GM21381 (cell line): Measurements from ENCODE around the gene DACH1.

Experiments
- ATAC-seq: cut with Tn5 transposase; IDR thresholded peaks from one replicate; pipeline ENCODE4 v1.9.1; 2021; ENCODE audit warnings: mild to moderate bottlenecking, moderate library complexity; ENCODE audit not compliant: unreplicated experiment

Gene DACH1

GRCh38 chr13:71714802-71715375 lies 152.1 kb downstream of the DACH1 start:
- no peak for ATAC-seq

DNA sequence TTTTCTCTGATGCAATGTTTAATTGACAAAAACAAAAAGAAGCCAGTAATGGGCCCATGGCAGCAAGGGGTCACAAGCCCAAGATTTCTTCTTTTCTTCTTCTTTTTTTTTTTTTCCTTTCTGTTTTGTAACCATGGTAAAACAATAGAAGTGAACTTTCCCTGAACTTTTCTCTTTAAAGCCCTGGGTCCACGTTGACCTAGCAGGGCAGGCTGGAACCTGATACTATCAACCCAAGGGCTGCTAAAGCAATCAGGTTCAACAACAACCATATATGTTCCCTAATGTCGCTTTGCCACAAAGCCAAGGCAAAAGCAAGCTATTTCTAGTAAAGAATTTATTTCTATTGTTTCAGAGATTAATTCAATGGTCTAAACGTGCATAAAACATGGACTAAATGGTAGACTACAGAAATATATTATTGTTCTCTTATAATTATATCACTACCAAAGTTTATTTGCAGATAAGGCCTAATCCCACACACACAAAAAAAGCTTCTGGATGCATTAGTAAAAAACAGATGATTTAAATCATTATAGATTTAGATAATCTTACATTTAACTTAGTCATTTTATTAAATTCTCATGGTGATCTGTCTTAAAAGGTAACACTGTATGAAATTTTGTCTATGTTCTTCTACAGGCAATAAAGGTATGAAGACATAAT lies 153.9 kb downstream of the DACH1 start:
- ATAC-seq, result no peak

DNA sequence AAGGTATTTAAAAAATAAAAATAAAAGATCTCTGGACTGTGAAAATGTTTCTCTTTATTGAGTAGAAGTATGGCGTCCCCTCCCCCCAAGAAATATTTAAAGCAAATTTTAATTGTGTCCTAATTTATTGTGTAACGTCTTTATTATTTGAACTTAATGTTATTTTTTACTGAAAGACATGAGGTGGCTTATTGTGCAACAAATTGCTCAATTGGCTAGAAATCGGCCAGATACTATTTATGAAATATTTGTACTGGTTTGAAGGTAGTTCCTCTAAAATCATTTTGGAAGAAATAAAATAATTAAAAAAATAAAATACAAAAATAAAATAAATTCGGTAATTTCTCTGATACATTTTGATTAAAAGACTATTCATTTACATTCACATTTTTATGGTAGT lies 162.3 kb downstream of the DACH1 start:
- ATAC-seq, result no peak

DNA sequence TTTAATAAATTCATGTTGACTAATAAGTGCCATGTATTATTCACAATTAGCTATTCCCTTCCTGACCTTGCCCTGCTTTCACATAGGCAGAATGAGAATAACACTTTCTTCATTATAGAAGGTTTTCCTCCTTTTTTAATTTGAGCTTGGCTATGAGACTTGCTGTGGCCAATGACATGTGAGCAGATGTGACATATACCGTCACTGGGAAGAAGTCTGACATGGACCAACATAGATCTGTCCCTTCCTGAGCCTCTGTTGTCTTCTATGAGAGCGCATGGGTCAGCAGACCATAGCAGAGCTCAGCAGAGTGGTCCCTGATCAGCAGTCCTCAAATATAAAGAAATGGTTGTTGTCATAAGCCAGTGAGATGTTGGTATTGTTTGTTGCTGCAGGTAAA lies 163.9 kb downstream of the DACH1 start:
- ATAC-seq, result no peak

DNA sequence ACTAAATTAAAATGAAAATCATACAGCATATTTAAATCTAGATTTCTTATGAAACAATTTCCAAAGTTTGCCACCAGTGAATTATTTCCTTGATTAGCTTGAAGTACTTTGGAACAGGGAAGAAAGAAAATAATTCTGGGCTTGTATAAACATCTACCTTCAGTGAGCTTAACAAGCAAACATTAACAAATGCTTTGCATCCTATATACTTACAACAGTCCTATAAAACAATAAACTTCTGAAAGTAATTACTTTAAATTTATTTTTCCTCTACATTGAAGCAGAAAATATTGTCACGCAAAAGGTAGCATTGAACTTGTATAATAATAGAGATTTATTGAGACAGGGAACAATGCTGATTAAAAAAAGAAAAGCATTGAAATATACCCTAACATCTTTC lies 164.8 kb downstream of the DACH1 start:
- no peak for ATAC-seq

DNA sequence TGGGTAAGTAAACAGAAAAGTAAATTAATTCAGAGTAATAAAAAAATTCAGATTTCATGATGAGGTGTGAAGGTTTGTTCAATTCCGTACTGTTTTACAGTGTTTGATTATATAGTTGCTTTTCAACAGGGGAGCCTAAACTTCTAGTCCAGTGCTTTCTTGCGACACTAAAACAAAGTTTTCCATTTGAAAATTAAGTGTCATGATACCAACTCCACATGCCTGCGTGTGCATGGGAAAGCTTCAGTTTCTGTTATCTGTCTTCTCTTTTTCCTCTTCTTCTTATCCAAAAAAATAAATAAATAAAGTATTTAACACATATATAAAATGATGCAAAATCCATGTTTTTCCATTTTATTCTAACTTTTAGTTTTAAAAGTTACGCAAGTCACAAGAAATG lies 165.3 kb downstream of the DACH1 start:
- ATAC-seq, result no peak

DNA sequence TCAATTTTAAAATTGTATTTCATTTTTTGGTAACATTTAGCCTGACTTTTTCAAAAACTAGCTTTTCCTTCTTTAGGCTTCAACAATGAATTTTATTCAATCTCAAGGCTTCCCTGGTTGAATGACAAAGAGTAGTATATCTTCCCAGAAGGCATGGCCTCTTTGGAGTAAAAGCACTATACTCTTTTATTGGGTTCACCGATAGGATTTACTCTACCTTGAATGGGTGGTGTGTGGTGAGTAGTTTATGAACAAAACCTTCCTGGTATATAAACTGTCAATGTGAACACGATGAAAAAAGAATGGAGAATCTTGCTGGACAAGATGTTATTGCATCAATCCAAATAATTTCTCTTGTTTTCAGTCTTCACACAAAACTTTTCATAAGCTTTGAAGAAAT lies 167.7 kb downstream of the DACH1 start:
- no peak for ATAC-seq

DNA sequence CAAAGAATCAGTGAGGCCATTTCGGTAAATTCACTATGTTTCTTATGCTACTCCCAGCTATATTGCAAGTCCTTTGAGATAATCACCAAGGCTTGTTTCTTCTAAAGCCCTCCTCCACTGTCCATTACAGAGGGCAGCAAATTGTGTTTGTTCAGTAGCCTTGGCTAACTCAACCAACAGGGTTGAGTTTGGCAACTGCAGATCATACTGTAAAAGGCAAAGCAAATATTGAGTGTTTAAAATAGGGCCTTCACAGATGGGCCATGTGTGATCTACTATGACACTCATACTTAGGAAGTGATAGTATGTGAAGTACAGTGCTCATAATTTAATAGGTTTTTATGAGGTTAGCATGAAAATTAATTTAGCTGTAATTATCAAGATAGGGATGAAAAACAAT lies 171.3 kb downstream of the DACH1 start:
- ATAC-seq, result no peak

- no peak for ATAC-seq
Measured at GRCh38 chr13:71685072-71685471, 181.9 kb downstream of the DACH1 start.

DNA sequence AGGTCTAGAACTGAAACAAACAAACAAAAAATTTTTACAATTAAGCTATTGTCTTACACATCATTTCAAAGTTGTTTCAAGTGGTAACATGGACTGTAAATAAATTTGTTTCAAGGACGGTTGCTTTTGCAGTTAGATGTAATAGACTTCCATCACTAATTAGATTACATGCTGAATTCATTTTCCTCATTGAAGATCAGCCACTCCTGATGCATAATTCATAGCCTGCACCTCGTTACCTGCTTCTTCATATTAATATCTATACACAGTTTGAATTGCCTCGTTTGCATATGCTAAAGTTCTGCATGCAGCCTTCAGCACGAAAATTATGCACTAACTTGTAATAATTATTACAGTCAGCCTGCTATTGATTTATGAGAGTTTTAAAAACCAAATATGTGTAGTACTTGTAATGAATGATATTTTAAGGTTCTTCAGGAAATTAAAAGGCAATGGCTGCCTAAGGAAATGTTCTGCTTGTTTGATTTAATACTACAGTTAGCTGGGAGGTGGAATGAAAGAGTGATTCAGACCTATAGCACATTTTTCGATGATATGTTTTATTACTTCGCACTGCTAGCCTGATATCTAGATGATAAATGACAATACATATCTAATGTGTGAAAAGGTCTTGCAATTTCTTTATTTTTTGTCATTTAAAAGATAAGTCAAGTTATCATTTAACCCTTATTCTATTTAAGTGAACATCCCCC lies 184.9 kb downstream of the DACH1 start:
- no peak for ATAC-seq

DNA sequence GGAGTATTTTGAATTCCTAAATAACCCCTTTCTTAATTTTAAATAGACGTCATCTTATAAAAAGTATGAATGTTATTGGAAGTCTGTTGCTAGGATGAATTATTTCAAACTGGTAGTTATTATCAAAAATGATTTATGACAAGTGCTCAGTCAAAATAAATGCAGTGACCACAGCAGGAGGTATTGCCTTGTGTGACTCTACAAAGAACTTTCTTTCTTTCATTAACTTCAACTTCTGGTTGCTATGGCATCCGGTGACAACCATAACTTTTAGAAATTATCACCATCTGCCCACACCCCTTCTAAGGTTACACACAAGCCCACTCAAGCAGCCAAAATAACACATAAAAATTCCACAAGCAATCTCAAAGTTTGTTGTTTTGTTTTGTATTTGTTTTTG lies 189.9 kb downstream of the DACH1 start:
- ATAC-seq, result no peak

GRCh38 chr13:71672512-71672911 lies 194.5 kb downstream of the DACH1 start:
- ATAC-seq, result no peak

DNA sequence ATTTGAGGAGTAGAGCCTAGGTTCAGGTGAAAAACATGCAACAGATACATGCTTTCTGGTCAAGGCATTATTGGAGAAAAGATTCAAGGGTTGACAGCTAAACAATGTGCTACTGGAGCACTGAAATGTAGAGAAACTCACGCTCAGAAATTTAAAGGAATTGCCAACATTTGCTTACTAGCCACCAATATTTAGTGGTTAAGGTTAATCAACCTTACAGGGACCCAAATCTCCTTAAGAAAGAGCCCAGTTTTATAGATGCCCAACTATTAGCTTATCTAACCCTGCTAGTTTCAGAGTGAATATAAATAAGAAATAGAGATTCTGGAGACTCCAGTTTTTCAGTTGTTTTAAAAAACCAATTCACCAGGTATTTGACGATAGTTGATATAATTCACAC lies 203.6 kb downstream of the DACH1 start:
- no peak for ATAC-seq

GRCh38 chr13:71661921-71662320 lies 205.1 kb downstream of the DACH1 start:
- ATAC-seq, result no peak

DNA sequence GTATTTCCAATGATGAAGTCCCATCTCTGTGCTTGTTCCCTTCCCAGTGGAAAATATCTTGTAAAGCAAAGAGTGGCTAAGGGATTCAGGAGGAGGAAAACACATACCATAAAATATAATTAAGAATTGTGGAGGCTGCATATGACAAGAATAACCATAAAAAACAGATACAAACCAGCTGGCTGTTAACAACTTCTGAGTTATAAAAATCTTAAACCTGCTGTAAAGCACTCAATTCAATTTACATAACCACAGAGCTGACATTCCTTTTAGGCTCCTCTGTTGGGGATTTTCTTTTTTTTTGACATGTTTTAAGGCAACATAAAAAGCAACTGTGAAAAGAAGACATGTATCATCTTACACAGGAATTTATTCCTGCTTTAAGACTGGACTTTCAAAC lies 207.6 kb downstream of the DACH1 start:
- no peak for ATAC-seq

GRCh38 chr13:71645467-71645866 lies 221.5 kb downstream of the DACH1 start:
- no peak for ATAC-seq

GRCh38 chr13:71644579-71644978 lies 222.4 kb downstream of the DACH1 start:
- ATAC-seq, result no peak

DNA sequence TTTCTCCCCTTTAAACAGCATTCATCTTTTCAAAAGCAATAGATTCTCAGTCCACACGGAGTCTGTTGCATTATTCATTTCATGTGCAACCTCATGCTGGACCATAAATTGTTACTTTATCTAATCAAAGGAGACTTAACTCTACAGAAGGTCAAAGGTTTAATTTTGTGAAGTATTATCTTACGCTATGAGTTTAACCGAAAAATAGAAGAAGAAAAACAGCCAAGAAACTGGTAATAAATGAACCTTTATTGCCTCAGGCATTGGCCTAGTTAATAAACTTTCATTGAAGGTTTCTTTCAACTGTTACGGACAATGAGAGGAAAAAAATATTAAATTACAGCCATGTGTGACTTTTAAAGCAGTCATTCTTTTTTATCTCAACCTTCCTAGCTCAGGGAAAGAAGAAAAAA lies 223.6 kb downstream of the DACH1 start:
- no peak for ATAC-seq

GRCh38 chr13:71638751-71639150 lies 228.3 kb downstream of the DACH1 start:
- ATAC-seq, result no peak

- no peak for ATAC-seq
Measured at GRCh38 chr13:71634602-71635443, 232.2 kb downstream of the DACH1 start.

DNA sequence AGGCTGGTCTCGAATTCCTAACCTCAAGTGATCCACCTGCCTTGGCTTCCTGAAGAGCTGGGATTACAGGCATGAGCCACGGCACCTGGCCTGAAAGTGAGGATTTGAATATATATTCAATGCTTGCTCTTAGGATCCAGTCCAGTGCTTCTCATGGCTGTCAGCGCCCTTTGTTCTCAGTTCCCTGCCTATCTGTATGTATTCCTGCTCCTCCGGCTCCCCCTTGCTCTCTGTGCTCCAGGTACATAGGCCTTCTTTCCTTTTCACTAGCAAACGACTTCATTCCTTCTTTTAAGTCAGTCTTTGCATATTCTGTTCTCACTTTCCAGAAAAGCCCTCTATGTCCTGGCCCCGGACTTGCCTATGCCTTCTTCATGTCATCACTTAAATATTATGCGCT lies 232.8 kb downstream of the DACH1 start:
- ATAC-seq, result no peak

DNA sequence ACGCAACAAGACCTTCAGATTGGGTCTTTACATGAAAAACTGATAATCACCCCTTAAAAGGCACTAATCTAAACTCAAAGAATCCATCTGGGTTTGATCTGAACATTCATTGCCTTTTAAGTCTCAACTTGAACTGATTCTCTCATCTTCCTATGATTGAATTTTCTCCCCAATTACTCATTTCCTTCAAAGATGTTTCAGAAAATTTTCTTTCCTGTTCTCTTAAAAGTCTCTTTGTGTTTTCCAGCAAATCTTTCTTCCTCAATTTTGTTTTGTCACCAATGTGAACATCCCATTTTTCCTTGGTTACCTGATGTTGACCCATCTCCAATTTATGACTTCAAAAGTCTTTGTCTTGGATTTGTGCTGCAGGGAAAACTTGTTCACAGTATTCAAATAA lies 234.3 kb downstream of the DACH1 start:
- ATAC-seq, result no peak
